GM21723 (cell line): ENCODE results near the gene BCL7C.
"Not testable (repeated sequence)": the region's sequence is repeated elsewhere in the genome, so short reads cannot be mapped to it uniquely, and the experiment has no call there.

Source experiments
- ATAC-seq: cut with Tn5 transposase; IDR thresholded peaks from one replicate; pipeline ENCODE4 v1.9.1; 2021; ENCODE audit warnings: mild to moderate bottlenecking, moderate library complexity; ENCODE audit not compliant: unreplicated experiment

Gene BCL7C

DNA sequence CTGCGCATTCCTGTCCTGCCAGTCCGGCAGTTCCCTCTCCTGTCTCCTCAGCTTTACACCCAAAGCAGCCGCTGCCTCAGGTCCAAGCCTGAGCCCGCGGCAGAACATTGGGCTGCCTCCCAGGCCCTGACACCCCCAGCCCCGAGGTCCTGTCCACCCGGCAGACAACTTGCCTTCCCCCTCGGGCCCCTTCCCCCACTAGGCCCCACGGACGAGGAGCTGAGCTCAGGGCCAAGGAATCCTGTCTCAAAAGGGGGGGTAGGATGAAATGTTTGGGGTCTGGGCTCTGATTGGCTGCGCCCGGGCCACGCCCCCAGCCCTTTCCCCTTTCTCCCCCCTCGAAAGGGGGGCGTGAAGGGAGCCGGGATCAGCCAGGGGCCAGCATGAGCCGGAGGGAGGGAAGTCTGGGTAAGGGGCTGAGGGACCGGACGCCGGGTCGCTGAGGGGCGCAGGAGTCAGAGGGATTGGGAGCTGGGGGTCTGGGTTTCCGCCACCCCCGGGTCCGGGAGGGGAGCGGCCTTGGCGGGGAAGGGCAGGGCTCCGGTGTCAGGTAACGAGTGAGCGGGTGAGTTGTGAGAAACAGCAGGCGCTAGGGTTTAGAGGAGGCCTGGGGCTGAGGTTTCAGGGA is 2.5 kb upstream of the BCL7C start, which contains the start of gene CTF1:
CTF1 (plus strand) TSS at position 354 of the 628 bp plus-strand sequence; CDS start at position 384, 30 bp downstream.
- no peak for ATAC-seq

DNA sequence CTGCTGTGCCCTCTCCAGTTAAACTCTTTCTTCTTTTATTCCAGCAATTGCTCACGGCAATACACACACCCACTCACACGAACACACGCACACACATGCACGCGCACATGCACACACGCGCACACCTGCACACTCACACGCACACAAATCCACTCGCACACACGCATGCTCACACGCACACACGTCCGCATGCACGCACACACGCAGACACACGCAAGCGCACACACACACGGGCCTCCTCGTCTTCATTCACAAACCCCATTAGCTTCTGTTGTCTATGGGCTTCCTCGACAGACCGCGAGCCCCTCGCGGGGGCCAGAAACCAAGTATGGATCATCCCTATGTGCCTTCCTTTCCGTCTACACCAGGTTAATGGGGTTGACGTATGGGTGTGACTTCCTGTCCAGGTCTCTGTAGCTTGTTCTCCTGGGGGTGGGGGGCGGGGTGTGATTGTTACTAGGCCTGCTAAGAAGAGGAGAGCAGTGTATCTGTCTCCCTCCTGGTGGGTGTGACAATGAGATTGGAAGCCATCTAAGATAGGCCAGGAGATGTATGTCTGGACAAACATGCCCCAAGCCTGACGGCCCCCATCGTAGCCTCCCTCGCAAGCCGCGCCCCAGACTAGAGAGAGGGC is 1.9 kb upstream of the BCL7C start:
- no peak for ATAC-seq

DNA sequence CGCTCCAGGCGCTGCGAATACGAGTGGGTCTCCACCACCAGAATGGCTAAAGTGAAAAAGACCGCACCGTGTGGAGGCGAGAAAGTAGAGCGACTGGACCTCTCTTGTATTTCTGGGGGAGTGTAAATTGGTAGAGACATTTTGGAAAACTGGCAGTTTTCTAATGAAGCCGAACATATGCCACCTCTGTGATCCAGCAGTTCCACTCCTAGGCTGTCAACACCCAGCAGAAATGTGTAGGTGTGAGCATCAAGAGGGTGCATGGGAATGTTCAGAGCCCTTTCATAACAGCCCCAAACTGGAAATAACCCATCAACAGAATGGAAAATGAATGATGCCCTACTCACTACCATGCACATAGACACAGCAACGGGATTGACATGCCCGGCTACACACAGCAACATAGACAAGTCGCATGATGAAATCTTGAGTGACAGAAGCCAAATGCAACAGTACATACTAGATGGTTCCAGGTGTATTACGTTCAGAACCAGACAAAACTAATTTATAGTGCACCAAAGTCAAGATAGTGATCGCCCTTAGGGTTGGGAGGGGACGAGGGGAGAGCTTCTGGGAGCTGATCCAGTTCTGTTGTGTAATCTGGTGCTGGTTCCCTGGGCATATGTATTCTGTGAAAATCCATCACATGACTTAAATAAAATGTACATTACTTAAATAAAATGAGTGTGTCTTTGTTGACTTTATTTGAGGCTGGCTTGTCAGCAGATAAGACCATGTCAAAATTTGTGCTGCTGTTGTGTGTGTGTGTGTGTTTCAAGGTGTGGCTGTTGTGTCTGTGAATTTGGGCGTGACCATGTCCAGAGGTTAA is 877 bp upstream of the BCL7C start:
- no peak for ATAC-seq

DNA sequence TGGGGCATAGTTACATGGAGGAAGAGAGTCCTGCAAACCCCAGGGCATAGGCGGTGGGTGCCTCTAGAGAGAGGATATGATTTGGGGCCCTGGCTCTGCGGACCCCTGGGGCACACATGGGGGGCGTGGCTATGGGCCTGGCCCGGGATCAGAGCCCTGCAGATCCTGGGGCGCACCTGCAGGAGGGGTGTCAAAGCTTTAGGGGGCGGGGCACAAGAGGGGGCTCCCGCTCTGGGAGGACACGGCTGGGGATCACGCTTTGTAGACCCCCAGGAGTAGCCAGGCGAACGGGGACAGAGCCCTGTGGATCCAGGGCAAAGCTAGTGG is 497 bp downstream of the BCL7C start:
- ATAC-seq = peak; percentile 22

DNA sequence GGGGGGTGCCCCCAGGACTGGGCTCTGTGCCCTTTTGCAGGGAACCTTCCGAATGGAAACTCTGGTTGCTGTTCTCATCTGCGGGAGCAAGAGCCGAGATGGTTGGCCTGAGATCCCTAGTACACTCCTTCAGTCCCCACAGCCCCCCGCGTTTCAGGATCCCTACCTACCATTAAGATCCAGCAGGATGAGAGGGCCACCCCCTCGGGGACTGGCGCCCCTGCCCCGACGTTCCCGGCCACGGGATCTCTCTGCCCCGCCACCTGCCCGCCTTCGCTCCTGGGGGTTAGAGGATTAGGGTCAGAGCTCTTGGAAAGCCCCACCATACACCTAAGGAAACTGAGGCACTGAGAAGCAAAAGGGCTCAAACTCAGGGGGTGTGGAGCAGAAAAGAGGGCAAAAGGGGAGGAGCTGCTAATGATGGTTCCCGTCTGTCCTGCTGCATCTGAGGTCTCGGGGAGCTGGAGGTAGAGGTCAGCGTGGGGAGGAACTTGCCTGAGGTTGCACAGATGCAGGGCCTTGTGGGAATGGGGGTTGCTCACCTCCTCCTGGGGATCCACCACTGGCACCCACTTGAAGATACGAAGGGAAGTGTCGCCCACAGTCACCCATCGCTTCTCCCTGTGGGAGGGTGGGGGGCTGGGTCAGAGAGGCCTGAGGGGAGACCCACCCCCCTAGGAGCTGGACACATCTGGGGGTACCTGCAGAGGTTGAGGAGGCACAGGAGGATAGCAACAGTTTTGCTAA is 1.0 kb downstream of the BCL7C start:
- ATAC-seq = peak; percentile 3

DNA sequence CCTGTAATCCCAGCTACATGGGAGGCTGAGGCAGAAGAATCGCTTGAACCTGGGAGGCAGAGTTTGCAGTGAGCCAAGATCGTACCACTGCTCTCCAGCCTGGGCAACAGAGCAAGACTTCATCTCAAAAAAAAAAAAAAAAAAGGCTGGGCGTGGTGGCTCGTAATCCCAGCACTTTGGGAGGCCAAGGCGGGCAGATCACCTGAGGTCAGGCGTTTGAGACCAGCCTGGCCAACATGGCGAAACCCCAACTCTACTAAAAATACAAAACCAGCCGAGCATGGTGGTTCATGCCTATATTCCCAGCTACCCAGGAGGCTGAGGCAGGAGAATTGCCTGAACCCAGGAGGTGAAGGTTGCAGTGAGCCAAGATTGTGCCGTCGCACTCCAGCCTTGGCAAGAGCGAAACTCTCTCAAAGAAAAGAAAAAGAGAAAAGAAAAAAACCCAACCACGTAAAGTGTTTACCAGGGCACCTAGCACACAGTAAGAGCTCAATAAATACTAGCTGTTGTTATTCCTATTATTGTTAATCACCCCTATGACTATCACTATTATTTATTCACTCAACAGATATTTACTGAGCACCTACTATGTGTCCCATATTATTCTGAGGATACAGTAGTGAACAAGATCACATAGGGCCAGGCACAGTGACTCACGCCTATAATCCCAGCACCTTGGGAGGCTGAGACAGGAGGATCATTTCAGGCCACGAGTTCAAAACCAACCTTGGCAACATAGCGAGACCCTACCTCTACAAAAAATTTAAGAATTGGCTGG is 2.6 kb downstream of the BCL7C start:
- not testable (repeated sequence) for ATAC-seq

DNA sequence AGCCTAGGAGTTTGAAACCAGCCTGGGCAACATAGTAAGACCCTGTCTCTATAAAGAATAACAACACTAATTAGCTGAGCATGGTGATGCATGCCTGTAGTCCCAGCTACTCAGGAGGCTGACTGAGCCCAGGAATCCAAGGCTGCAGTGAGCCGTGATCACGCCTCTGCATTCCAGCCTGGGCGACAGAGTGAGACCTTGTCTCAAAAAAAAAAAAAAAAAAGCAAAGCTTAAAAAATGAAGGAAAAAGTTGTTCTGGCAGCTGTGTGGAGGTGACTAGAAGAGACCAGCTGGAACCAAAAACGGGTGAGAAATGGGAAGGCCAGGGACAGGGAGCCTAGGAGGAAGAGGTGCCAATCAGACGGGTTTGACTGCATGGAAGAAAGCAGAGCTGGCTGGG is 4.2 kb downstream of the BCL7C start:
- ATAC-seq = no peak

DNA sequence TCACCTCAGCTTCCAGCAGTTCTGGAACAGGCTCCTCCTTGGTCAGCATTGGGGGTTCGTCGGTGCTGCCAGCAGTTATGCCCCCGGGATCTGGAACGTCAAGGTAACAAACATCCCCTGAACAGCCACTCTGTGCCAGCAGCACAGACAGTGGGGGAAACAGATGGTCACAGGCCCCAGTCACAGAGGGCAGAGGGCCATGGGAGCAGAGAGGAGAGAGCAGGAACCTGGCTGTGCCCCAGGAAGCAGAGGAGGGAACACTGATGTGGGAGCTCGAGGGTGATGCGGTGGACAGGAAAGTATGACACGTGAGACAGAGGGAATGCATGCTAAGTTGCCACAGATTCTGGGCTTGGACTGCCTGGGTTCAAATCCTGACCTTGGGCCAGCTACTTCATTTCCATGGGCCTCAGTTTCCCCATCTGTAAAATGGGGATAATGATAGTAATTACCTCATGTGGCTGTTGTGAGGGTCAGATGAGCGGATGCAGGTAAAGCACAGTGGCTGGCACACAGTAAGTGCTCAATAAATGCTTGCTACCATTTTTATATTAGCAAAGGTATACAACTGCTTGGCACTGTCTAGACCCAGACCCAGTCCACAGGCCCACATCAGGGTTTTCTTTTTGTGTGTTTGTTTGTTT is 4.9 kb downstream of the BCL7C start:
- no peak for ATAC-seq

DNA sequence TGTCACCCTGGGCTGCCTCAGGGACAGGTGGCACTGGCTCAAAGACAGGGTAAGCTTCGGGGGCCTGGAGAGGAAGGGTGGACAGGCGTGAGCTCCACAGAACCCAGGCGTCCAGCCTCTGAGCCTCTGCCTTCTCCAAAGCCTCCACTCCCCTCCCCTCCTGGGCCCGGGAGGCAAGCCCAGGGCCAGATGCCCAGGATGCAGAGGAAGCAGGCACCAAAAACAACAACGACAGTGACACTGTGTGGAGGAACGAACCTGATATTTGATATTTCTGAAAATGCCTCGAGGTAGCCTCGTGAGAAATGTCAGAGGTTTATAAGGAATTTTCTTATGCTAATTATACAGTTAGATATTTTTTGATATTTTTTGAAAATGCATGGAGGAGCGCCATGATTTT is 6.0 kb downstream of the BCL7C start:
- no peak for ATAC-seq

DNA sequence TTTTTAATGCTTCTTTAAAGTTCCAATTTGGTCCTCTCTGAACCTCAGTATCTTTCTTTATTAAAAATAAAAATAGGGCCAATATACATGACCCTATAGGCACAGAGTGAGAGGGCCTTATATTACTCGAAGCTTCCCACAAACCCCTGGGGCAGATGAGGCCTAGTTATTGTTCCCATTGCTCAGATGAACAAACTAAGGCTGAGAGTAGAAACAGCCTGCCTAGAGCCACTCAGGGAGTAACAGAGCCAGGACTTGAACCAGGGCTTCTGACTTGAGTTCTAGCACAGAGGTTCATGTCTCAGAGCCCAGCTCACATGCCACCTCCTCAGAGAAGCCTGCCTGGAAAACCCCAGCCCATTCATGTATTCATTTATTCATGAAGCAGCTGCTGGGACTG is 7.7 kb downstream of the BCL7C start:
- ATAC-seq = no peak

DNA sequence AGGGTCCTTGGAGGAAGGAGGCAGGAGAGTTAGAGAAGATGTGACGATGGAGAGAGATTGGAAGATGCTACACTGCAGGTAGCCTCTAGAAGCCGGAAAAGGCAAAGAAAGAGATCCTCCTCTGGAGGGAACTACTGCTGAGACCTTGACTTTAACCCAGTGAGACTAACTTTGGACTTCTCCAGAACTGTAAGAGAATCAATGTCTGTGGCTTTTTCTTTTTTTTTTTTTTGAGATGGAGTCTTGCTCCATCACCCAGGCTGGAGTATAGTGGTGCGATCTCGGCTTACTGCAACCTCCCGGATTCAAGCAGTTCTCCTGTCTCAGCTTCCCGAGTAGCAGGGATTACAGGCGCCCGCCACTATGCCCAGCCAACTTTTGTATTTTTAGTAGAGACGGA is 8.7 kb downstream of the BCL7C start:
- no peak for ATAC-seq

DNA sequence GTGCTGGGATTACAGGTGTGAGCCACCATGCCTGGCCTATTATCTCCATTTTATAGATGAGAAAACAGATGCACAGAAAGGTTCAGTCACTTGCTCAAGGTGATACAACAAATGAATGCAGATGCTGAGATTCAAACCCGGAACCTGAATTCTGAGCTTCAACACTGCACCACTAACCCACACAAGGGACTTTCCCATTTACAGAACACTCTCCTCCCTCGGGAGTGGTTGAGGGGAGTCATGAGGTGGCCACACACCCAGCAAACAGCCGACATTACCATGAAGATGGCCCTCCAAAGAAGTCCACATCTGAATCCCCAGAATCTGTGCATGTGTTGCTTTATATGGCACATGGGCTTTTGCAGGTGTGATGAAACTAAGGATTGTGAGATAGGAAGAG is 9.1 kb downstream of the BCL7C start:
- ATAC-seq = no peak

DNA sequence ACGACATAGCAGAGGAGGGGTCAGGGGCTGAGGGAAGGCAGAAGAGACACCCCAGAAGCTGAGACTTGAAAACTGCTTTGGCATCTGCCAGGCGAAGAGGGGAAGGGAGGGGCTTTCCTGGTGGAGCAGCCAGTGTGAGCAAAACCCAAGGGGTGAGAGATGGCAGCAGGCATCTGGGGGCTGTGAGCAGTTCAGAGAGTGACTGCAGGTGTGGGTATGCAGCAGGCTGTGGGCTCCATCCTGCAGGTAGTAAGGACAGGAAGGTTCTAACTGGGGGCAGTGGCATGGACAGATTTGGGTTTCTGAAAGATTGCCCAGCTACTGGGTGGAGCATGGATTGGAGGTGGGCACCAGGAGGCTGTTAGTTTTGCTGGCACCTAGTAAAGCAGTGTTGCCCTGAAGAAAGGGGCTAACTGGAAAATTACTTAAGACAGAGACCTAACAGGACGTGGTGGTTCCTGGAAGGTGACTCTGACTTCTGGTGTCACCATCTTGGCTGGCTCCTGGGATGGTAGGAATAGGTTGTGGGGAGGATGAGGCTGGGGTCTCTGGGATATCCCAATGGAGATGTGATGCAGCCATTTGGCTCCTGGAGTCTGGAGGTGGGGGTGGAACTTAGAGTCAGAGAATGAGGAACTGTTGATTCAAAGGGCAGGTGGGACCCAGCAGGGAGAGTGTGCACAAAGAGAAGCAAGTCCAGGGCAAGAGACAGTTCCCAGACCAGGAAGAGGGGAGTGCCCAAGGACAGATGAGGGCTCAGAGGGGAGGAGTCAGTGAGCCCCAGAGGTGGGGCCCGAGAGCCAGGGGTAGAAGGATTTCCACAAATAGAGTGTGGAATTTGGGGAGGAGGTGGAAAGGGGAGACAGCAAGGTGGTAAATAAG is 11.2 kb downstream of the BCL7C start:
- no peak for ATAC-seq

DNA sequence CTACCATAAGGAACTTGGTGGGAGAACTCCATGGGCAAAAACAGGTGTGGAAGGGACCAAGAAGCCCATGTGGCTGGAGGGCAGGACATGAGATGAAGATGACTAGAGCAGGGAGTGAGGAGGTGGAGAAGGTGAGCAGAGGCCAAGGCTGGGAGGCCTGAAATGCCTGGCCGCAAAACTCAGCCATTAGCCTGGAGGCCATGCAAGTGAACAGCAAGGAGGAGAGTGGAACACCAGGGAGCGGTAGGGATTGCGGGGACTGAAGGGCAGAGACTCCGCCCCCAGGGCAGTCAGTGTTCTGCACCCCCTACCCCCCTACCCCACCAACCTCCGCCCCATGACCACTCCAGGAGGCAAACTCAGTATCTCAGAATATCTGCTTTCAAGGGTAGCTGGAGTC is 17.0 kb downstream of the BCL7C start:
- no peak for ATAC-seq

DNA sequence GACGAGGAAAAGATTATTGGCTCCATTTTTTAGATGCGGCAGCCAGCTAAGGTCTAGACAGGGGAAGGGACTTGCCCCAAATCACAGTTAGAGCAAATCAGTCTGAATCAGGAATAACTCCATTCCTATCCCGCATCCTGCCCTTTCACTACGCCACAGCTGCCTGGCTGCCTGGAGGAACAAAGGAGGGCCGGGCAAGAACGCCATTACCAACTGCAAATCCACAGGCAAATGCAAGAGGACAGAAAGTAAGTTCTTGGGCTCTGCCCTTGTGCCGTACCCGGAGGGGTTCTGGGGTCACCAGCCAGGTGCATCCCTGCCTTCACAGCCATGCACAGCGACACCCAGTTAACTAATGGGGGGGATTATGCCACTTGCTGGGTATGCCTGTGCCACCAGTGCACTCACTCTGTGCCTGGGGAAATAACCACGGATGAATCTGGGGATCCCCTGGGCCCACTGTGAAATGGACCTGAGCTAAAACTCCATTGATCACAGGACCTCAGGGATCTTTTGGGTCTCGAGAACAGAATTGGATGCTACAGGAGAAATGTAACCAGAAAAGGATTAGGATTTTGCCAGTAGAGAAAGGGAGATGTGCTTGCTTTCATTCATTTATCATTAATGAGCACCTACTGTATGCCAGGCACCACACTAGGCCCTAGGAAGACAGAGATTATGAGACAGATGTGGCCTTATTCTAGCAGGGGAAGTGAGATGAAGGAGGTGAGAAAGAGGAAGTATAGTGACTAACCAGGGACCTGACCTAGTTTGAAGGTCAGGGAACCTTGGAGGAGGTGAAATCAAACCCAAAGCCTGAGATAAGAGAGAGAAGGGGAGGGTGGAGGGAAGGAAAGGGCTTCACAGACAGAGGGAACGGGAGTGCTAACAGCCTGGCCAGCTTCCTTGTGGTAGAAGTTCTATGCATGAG is 17.7 kb downstream of the BCL7C start:
- ATAC-seq = no peak

DNA sequence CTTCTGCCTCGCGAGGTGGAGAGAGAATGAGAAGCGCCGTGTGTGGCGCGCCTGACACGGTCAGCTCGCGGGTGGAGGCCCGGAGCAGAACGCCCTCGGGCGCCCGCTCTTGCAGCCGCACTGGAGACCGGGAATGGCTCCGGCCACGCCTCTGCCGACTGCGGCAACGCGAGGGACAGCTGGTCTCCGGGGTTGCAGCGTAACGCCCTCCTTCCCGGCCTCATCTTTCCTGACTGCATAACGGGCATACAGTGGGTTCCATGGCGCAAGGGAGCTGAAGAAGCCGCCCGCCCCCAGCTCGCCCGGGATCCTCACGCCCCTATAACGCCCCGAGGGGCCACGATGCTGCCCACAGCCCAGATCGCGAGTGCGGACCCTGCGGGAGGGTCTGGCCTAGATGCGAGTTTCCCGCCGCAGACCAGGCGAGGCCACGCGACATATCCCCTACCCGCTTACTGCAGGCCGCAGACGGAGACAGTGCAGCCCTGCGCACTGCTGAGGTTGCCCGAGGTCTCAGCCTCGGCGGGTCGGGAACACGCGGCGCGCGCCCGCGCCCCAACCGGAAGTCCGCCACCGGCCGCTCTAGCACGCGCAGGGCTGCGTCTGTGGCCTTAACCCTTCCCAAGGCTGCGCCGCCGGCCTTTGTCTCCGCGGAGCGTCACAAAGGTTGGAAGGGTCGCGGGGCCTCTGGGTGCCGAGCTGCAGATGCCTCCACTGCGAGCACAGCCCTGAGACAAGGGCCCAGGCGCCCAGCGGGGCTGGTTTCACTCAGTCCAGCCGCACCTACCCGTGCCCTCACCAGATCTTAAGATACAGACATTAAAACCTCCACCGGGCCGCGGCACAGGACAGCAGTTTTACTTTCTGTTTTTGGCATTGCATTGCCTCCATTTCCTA is 18.8 kb downstream of the BCL7C start:
- ATAC-seq = peak; percentile 74

DNA sequence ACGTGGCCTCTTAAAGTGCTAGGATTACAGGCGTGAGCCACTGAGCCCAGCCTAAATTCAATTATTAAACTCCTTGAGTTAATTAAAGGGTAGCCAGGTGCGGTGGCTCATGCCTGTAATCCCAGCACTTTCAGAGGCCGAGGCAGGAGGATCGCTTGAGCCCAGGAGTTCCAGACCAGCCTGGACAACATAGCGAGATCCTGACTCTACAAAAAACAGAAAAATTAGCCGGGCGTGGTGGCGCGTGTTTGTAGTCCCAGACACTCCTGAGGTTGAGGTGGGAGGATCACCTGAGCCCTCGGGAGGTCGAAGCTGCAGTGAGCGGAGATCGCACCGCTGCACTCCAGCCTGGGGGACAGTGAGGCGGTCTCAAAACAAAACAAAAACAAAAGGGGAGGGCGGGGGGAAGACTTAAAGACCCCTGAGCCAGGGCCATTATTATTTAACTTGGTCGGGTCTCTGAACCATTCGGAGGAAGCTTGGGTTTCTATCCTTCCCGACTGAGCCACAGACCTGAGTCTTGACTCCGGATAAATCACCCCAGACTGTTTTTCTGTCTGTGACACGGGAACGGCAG is 19.5 kb downstream of the BCL7C start:
- ATAC-seq = no peak
